Ecto neural progenitor cell (in vitro differentiated cells): ENCODE measurements around the gene GALNT1.

Experiments
- DNase-seq: peaks from one replicate; pipeline ENCODE4 v3.0.0-alpha.2; 2018; ENCODE audit warnings: low spot score

GALNT1 gene

DNA sequence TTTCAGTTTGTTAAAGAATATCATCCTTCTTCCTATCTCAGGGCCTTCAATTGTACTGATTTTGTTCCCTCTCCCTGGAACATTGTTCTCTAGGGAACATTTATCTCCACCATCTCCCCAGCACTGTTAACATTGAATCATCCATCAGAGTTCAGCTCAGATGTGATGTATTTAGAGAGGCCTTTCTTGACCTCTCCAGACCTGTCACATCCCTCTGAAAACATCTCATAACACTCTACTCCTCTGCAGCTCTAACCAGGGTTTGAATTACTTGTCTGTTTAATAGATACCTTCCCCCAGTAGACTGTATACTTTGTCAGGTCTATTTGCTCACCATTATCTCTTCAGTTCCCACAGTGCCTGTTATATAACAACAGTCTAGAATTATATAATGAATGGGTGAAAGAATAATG lies 98.6 kb downstream of the GALNT1 start:
- DNase-seq, result no peak

DNA sequence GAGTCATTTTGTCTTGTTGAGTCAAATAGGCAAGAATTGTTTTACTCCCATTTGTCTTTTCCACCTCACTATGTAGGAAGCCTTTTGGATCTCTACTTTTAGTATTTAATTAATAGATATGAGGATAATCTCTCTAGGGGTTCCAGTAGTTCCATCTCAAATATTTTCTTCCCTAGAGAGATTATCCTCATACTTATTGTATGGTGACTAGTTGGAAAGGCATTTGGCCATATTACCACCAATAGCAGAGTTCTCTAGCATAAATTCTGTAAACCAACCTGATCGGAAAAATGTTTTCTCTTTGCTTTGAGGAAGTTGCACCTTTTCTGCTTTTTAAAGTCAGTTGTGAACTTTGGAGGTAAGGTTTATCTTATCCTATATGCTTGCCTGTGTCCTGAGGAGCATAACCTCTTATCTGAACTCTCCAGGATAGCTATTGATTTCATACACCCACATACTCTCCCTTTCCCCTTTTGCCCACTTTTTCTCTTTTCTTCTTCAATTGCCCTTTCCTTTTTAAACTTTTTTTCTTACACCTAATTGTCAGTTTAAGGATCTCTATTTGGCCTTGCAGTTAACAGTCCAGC lies 100.8 kb downstream of the GALNT1 start:
- no peak for DNase-seq

DNA sequence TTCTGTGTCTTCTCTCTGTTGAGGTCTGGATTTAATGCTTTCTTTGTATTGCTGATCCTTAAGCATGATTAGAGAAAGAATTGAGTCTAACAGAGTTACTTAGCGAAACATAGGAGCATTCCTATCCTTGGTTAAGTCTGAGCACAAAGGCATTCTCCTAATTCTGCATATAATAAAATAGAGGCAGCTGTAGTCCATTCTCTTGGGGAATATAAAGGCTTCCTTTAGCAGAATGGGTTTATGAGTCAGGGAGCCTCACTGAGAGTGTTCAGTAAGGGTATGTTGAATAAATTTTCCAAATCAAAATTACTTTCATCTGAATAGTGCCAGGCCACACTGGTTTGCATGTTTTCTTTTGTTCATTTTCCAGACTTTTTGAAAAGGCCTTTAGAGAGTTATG lies 101.5 kb downstream of the GALNT1 start:
- no peak for DNase-seq

DNA sequence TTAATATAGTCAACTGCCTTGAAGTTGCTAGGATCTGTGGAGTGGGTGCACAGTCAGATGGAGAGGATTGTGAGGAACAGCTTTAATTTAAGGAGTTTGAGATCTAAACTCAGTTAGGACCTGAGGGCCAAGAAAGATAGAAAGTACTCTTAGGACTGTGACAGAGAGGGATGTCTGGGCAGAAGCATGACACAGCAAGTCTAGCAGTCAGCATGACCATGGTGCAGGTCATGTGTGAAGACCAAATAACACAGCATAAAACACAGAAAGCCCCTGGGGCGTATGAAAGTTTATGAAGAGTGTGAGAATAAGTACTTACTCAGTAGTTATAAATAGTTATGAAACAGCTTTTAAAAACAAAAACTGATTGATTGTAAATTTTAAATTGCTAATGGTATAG lies 107.2 kb downstream of the GALNT1 start:
- DNase-seq, result no peak

DNA sequence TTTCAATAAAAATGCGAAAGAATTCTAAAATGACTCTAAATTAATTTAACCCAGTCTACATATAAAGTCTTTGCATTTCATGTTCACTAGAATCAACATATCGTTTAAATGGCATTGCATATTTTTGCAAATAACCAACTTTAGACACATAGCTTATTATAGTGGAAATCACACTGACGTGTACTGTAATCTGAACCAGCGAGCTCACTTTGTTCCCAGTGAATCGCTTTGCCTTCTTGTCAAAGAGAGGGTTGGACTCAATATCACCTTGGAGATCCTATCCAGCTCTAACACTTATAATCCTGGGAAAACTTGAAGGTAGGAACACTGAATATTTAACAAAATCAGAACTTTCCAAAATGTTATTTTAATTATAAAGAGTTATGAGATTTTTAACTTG lies 108.2 kb downstream of the GALNT1 start:
- no peak for DNase-seq

DNA sequence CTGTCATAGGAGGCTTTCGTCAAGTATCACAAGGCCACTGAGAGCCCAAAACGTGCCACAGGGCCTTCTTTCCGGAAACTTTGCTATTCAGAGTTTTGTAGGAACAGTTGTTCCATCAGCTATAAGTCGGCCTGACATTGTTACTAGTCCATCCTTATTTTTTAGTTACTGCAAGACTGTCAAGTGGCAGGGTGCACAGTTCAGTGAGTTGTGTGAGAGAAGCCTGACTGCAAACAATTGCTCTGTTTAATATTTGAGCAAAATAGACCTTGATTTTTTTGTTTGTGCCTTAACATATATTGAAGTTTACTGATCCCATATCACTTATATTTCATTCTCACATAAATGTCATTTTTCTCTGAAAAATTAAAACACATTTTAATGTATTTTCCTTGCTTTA lies 110.1 kb downstream of the GALNT1 start:
- DNase-seq, result no peak

DNA sequence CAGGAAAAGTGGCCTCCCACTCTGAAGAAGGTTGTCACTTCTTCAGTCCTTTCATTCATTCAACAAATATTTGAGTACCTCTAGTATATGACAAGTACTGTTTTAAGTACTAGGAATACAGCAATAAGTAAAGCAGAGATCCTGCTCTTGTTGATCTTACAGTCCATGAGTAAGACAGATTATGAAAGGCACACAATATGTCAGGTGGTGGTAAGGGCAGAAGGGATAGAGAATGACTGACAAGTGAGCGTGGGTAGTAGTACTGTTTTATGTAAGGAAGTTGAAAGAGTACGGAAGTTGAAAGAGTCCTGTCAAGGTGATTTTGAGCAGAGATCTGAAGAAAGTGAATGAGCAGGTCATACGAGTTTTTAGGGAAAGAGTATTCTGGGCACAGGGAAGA lies 111.3 kb downstream of the GALNT1 start:
- DNase-seq, result no peak

DNA sequence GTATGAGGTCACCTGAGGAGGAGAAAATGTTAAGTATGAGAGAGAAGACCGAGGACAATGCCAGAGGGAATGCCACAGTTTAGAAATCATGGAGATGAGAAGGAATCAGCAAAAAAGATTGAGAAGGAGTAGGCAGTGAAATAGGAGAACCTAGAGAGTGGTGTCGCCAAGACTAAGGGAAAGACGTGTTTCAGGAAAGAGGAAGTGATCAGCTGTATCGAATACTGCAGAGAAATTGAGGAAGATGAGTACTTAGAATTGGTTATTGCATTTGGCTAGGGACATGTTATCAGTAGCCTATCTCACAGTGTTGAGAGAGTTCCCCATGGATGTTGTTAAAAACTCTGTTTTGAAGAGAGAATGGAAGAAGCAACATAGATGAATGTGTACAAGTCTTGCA lies 112.3 kb downstream of the GALNT1 start:
- DNase-seq, result no peak

DNA sequence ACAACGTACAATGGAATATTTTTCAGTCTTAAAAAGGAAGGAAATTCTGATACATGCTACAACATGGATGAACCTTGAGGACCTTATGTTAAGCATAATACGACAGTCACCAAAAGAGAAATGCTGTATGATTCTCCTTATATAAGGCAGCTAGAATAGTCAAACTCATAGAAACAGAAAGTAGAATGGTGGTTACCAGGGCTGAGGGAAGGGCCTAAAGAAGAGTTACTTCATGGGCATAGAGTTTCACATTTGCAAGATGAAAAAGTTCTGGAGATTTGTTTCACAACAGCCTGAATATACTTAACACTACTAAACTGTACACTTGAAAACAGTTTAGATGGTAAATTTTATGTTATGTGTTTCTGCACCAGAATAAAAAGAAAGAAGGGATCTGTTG lies 113.3 kb downstream of the GALNT1 start:
- no peak for DNase-seq

DNA sequence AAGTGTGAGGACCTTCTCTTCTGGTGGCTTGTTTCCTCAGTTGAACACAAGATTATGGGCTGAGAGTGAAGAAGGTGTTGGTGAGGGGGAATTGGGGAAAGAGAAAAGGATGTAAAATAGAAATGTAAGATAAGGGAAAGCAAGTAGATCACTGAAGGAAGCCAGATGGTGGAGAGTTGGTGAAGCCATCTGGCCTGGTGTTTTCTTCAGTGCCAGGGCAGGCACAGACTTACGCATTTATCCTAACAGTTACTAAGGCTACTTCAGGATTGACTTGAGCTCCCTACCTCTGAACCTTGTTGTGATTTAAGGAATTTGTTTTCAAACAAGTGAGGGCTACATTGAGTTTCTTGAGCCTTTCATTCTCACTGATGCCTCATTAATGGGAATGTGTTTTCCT lies 113.8 kb downstream of the GALNT1 start:
- DNase-seq, result no peak

DNA sequence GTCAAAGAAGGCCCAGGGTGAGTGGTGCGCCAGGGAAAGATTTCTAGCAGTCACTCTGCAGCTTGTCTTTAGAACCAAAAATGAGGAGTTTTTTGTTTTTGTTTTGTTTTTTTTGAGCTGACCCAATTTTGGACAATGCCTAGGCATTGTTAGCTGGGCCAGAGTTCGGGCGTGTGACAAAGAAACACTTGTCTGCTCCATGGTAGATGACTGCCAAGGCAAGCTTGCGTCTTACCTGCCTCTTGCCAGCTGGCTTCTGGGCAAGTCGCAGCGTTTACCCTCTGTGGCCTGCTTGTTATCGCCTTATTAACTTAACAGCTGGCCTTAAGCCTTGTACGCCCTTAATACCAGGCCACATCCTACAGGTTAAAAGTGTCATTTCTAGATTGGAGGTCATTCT lies 114.3 kb downstream of the GALNT1 start:
- DNase-seq, result no peak

DNA sequence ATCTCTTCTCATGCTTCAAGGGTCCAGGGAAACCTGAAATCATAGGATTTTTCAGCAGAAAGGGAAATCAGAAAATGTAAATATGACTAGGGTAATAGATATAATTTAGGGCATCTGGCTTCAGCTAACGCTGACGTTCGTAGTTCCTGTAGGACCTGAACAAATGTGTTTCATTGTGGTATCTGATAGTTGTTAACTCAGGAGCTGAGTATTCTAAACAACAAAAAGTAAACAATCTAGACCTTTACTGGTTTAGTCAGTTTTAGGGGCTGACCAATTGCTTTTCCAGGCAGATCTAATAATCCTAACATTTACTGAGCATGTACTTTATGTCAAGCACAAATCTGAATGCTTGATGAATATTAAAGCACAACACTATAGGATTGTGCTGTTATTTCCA lies 114.8 kb downstream of the GALNT1 start:
- DNase-seq, result no peak

DNA sequence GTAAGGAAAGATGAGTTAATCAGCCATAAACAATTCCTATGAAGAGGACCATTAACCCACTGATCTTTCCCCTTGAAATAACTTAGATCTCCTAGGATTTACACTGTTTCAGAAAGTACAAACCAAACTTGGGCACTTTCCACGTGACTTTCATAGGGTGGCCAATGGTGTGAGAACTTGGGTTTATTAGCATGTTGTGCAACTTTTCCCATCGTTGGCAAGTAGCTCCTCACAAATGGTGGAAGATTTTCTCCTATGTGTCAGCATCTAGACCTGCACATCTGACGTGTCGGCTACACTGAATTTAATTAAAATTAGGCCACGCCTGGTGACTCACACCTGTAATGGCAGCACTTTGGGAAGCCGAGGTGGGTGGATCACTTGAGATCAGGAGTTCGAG lies 116.3 kb downstream of the GALNT1 start:
- no peak for DNase-seq

DNA sequence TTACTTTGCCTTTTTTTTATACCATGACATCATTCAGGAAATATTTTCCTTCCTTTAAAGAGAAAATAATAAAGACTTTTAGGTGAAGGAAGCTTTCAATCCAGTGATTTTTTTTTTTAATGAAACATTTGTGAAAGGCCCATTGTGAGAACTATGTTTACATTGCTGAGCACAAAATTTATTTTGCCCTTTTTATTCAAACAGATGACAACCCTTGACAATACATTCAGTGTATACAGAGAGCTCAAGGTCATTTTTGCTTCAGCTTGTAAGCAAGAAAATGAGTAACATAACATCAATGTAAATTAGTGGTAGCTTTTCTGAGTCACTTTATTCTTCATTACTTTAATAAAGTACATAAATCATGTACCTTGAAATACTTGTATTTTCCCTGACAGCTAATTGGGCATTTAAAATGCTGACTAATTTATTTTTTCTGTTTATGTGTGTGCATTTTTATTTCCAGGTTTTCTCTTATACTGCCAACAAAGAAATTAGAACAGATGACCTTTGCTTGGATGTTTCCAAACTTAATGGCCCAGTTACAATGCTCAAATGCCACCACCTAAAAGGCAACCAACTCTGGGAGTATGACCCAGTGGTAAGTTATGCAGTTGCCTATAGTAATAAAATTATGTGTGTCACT lies 121.6 kb downstream of the GALNT1 start:
- no peak for DNase-seq

DNA sequence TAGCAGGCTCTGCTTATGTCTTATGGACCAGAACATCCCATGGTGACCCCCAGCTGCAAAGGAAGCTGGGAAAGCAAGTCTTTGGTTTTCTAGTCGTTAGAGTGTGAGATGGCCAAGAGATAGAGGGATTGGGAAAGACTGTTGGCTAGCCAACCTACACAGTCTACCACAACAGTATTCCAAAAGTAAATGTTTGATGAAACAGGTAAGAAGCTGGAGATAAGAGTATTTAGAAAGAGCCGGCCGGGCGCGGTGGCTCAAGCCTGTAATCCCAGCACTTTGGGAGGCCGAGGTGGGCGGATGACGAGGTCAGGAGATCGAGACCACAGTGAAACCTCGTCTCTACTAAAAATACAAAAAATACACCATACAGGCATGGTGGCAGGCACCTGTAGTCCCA lies 124.4 kb downstream of the GALNT1 start:
- DNase-seq, result no peak

DNA sequence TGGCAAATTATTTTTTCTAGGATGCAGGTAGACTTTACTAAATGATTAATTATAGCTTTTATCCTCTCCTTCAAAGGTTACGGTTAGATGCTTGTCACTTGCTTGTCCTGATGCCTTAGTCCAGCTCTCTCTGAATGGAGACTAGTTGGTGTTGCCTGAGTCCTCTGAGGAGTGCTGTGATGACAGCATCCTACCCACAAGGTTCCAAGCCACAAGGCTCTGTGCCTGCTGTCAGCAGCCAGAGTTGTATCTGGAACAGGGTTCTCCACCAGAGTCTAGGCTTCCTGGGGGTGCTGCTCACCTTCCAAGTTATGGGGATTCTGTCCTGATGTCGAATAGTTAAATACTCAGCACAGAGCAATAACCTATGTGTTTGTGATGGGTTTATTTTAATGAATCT lies 125.7 kb downstream of the GALNT1 start:
- DNase-seq, result no peak

DNA sequence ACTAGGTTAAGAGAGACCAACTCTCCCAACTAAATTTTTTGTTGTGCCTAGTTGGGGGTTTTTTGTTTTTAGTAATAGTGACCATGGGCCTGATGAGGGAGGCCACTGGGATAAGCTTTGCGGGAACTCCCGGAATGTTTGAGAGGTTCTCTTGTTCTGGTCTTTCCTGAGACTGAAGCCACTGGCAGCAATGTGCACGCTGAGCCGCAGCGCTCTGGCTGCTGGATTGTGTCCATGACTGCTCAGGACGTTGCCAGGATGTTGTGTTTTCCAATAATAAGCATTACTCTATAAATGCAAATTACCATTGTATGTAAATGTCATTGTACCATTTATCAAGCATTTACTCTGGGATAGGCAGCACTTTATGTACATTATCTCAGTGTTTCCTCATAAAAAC lies 126.1 kb downstream of the GALNT1 start:
- no peak for DNase-seq

DNA sequence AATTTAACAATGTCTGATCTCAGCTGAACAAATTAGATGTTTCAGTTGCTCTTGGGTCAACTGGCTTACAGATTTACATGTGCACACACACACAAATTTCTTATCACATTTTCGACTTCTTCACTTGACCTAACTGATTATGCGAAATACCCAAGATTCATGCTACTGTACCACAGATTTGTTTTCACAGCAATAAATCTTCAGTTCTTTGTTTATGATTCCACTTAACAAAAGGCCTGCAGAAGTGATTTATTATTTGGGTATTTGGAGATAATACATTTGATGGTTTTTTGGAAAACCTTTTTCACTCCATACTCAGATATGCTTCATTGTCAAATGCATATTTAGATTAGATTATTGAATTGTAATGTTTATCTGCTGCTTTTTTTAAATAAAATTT lies 129.0 kb downstream of the GALNT1 start:
- DNase-seq, result no peak

DNA sequence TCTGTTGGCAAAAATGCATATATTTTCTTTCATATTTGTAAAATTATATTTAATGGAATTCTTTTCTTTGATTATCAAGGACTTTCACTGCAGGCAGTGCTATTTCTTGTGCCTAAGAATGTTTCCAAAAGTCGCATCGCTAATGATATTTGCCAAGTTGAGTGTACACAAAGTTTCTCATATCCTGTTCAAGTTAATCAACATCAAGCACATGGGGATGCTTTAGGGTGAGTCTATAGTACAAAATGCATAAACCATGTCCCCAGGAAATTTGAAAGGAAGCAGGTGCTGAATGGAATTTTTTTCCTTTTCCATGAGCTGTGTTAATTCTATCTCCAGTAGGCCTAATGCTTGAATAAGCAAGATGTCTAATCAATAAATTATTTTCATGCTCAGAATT lies 129.7 kb downstream of the GALNT1 start:
- no peak for DNase-seq

DNA sequence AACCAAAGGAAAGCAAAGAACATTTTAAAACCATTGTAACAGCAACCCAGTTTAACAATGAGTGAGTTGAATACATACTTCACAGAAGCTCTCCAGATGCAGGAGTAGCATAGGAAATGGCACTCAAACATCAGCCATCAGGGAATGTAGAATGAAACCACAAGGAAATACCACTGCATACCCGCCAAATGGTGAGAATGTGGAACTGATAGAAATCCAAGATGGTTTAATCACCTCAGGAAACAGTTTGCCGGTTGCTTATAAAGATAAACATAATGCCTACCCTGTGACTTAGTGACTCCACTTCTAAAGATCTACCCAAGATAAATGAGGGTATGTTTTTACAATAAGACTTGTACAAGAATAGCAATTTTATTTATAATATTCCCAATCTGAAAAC lies 132.0 kb downstream of the GALNT1 start:
- DNase-seq, result no peak

DNA sequence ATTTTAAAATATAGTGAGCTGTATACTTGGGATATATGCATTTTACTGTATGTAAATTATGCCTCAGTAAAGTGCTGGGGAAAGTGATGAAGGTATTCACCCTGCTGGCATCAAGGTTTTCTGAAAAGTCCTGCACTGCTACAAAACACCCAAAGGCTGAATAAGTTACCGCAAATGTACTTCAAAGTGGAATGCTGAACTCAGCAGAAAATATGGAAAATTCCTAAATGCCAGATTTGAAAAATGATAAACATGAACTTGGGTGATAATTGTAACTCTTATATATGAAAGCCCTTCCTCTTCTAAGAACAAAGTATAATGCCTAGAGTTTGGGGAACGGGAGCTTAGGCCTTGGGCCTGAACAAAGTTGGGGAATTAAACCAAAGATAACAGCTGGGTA lies 133.0 kb downstream of the GALNT1 start:
- DNase-seq, result no peak

DNA sequence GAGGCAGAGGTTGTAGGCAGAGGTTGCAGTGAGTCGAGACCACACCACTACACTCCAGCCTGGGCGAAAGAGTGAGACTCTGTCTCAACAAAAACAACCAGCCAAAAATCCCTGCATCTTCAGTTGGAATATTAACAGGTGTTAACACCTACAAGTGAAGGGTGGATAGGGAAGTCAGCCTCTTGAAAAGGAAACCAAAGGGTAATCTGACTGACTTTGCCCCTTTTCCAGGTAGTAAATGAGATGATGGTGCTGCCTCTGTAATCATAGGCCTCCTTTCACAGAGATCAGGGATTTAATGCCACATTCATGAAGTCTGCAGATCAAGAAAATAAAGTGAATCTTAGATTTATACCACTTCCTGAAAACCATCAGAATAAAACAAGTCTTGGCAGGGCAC lies 133.6 kb downstream of the GALNT1 start:
- no peak for DNase-seq

DNA sequence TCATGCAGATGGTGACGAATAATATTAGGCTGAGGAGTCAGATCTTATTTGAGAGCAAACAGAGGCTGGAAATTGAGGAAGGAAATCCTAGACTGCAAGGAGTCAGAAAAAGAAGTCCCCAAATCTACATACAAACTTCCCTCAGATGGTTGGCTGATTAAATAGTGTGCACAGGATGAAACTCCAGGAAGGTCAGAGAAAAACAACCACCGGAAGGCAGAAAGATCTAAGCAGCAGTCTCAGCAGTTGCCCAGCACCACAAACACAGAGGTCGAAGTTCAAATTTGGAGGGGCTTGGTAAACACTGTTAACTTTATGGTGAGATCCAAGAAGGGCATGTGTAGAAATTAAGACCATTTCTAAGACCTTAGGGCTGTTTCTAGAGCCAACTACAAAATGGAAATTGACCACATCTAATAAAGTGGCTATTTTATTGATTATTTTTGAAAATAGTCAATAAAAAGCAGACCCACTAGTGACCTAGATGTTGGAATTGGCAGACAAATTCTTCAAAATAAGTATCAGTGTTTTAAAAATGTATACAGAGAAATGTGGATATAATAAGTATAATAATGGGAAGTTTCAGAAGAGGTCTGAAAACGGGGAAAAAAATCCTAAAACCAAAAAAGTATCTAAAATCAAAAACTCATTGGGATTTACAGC lies 134.8 kb downstream of the GALNT1 start:
- no peak for DNase-seq

DNA sequence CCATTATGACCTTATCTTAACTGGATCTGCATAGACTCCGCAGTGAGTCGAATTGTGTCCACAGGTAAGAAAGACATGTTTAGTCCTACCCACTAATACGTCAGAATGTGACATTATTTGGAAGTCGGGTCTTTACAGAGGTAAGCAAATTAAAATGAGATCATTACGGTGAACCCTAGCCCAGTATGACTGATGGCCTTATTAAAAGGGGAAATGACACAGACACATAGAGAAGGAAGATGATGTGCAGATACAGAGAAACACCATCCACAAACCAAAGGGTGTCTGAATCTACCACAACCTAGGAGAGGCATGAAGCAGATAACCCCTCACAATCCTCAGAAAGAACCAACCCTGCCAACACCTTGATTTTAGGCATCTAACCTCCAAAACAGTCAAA lies 135.6 kb downstream of the GALNT1 start:
- no peak for DNase-seq
